Panc1 (cell line): ENCODE measurements around the gene MAP2K5. TPM values are rescaled to one million over a fixed set of nuclear protein-coding genes. Genes with fewer than 3 reads are reported as not detected.

Experiments
- ATAC-seq: fragments of 200-7000 bp; cut with Tn5 transposase; 2 replicates; pipeline ENCODE4 v1.9.1; 2020; ENCODE audit warnings: mild to moderate bottlenecking, moderate library complexity
- BruUV-seq: library from RNA; stranded (reverse); fragments of 400-500 nt; replicated peaks from 2 replicates; lab custom pipeline; 2021; lab: Mats Ljungman, UMichigan
- CTCF ChIA-PET: fragments of 300-600 bp; sonication (Branson Sonifier 250); formaldehyde crosslinking; loops from one replicate; lab custom pipeline; 2022; ENCODE audit warnings: antibody characterized with exemption; lab: Charles Lee
- POLR2A ChIA-PET: fragments of 300-600 bp; sonication (Branson Sonifier 250); formaldehyde crosslinking; loops from one replicate; lab custom pipeline; 2022; ENCODE audit warnings: antibody characterized with exemption; lab: Charles Lee
- DNase-seq: peaks from one replicate; pipeline ENCODE4 v3.0.0-alpha.2; 2010; ENCODE audit warnings: low read depth, low spot score
- H3K27ac ChIP-seq: 2 replicates; pipeline ENCODE4 v1.5.1; 2011; ENCODE audit warnings: mild to moderate bottlenecking, low read length, inconsistent platforms
- H3K27me3 ChIP-seq: fragments of 200-500 bp; sonication (Bioruptor generic); 2 replicates; pipeline ENCODE4 v1.6.0; 2014; ENCODE audit warnings: low read length, inconsistent platforms; ENCODE audit not compliant: control insufficient read depth, insufficient read depth
- H3K36me3 ChIP-seq: fragments of 200-500 bp; sonication (Bioruptor generic); 2 replicates; pipeline ENCODE4 v1.5.1; 2014; ENCODE audit warnings: inconsistent platforms, mild to moderate bottlenecking, low read length, moderate library complexity; ENCODE audit not compliant: control insufficient read depth, insufficient read depth
- H3K4me1 ChIP-seq: 2 replicates; pipeline ENCODE4 v1.5.1; 2011; ENCODE audit warnings: inconsistent platforms, mild to moderate bottlenecking, low read length, moderate library complexity; ENCODE audit not compliant: control insufficient read depth, insufficient read depth
- H3K4me3 ChIP-seq, 2 experiments: 2 replicates each; pipeline ENCODE4 v1.5.1; 2011 to 2012; ENCODE audit warnings: low read depth in 2 of 2, low read length in 2 of 2, mild to moderate bottlenecking in 2 of 2, inconsistent platforms in 1 of 2, moderate library complexity in 1 of 2
- H3K9me3 ChIP-seq: fragments of 200-500 bp; sonication (Bioruptor generic); 2 replicates; pipeline ENCODE4 v1.5.1; 2014; ENCODE audit warnings: low read depth, mild to moderate bottlenecking, inconsistent platforms, low read length, moderate library complexity; ENCODE audit not compliant: control insufficient read depth, insufficient read depth
- POLR2AphosphoS5 ChIP-seq: IDR thresholded peaks from 2 replicates; pipeline ENCODE4 v1.6.1; 2012; ENCODE audit warnings: mild to moderate bottlenecking, low read depth, low read length, moderate library complexity
- SIN3A ChIP-seq: IDR thresholded peaks from 2 replicates; pipeline ENCODE4 v1.6.1; 2012; ENCODE audit warnings: low read depth, mild to moderate bottlenecking, low read length, moderate library complexity, borderline replicate concordance; ENCODE audit not compliant: insufficient read depth
- TCF7L2 ChIP-seq: IDR thresholded peaks from 2 replicates; pipeline ENCODE4 v1.6.1; 2011; ENCODE audit warnings: mild to moderate bottlenecking, low read depth, low read length, inconsistent platforms
- in situ Hi-C: cut with HindIII; loops from 2 replicates; pipeline ENCODE4 v1.10.0; 2016; ENCODE audit warnings: low sequenced_read_pairs, low pct_unique_long_range_greater_than_20kb
- intact Hi-C: fragments of 100-400 bp; cut with micrococcal nuclease; formaldehyde crosslinking; loops from one replicate; pipeline ENCODE4 v1.10.0; 2022; ENCODE audit not compliant: unreplicated experiment
- total RNA-seq: library from RNA; stranded (reverse); gene quantifications from one replicate; pipeline ENCODE4 v1.2.1, GENCODE V29; 2021; ENCODE audit not compliant: unreplicated experiment
- TF ChIP-seq, protein P1 (sequence below): fragments of 450-650 bp; IDR thresholded peaks from 2 replicates; pipeline ENCODE4 v1.5.1; 2017; ENCODE audit warnings: mild to moderate bottlenecking
- TF ChIP-seq, protein P2 (sequence below), 2 experiments: IDR thresholded peaks; 2 replicates each; pipeline ENCODE4 v1.6.1; 2011 to 2012; ENCODE audit warnings: low read depth in 2 of 2, control low read depth in 1 of 2, low read length in 1 of 2, mild to moderate bottlenecking in 1 of 2, moderate library complexity in 1 of 2; ENCODE audit not compliant: insufficient read depth in 1 of 2

Gene MAP2K5
- total RNA-seq, 1 experiment from 2014 or later, result 18.3 TPM

DNA sequence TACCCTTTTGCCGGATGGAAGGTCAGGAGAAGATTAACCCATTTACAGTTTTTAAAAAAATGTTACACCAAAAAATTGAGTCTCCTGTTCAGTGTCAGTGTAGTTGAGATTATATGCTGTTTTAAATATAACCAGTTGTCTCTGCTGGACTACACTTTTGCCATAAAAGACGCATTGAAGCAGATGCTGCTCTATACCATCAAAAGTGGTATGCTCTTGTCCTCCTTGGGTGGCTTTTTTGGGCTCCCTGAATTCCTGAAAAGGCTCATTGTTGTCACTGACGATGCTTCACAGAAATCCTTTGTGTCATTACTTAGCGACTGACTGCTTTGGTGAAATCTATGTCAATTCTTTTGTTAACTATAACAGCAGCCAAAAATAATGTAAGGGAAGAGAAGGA is 148.9 kb downstream of the MAP2K5 start:
- in situ Hi-C loops, result no loop called here
- Histone ChIP-seq H3K9me3 (no peaks in the 10 kb centered on the region), H3K36me3 (no peaks in the 10 kb centered on the region), H3K27ac (no peak overlapping the region), H3K4me3 (no peak overlapping the region), H3K4me1 (no peaks in the 10 kb centered on the region), H3K27me3 (no peaks in the 10 kb centered on the region)
- BruUV-seq, result no TSS peak
- DNase-seq (no peak), ATAC-seq (no peak)
- CTCF ChIA-PET, result no interaction called here
- POLR2A ChIA-PET, result no interaction called here
- no peak for TF ChIP-seq POLR2AphosphoS5
- no peak for TF ChIP-seq SIN3A
- TF ChIP-seq, protein P1, sequence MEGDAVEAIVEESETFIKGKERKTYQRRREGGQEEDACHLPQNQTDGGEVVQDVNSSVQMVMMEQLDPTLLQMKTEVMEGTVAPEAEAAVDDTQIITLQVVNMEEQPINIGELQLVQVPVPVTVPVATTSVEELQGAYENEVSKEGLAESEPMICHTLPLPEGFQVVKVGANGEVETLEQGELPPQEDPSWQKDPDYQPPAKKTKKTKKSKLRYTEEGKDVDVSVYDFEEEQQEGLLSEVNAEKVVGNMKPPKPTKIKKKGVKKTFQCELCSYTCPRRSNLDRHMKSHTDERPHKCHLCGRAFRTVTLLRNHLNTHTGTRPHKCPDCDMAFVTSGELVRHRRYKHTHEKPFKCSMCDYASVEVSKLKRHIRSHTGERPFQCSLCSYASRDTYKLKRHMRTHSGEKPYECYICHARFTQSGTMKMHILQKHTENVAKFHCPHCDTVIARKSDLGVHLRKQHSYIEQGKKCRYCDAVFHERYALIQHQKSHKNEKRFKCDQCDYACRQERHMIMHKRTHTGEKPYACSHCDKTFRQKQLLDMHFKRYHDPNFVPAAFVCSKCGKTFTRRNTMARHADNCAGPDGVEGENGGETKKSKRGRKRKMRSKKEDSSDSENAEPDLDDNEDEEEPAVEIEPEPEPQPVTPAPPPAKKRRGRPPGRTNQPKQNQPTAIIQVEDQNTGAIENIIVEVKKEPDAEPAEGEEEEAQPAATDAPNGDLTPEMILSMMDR, result no peak
- TF ChIP-seq, protein P2, sequence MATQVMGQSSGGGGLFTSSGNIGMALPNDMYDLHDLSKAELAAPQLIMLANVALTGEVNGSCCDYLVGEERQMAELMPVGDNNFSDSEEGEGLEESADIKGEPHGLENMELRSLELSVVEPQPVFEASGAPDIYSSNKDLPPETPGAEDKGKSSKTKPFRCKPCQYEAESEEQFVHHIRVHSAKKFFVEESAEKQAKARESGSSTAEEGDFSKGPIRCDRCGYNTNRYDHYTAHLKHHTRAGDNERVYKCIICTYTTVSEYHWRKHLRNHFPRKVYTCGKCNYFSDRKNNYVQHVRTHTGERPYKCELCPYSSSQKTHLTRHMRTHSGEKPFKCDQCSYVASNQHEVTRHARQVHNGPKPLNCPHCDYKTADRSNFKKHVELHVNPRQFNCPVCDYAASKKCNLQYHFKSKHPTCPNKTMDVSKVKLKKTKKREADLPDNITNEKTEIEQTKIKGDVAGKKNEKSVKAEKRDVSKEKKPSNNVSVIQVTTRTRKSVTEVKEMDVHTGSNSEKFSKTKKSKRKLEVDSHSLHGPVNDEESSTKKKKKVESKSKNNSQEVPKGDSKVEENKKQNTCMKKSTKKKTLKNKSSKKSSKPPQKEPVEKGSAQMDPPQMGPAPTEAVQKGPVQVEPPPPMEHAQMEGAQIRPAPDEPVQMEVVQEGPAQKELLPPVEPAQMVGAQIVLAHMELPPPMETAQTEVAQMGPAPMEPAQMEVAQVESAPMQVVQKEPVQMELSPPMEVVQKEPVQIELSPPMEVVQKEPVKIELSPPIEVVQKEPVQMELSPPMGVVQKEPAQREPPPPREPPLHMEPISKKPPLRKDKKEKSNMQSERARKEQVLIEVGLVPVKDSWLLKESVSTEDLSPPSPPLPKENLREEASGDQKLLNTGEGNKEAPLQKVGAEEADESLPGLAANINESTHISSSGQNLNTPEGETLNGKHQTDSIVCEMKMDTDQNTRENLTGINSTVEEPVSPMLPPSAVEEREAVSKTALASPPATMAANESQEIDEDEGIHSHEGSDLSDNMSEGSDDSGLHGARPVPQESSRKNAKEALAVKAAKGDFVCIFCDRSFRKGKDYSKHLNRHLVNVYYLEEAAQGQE (IDR thresholded peaks at IDR 0.05; ENCODE audit: insufficient read depth in 1 of 2, low read depth in 2 of 2, low read length in 1 of 2), result no peak
- no peak for TF ChIP-seq TCF7L2
- intact Hi-C loops, result no loop called here

DNA sequence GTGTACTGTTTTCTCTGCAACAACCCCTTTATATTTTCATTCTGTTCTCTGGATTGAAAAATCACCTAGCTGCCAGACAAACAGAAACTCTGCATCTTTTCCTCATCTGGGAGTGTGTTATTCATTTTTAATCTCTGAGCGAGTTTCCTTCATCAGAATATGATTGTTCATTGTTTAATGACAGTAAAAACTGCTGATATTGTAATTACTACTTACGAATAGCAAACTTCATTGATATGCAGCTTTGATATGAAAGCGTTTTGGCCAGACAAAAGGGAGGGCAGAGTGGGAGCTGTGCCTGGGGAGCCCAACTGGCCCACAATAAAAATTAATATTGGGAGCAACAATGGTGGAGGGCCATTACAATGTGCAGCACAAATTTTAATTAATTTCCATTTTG is 150.1 kb downstream of the MAP2K5 start:
- H3K36me3 ChIP-seq, result no peaks in the 10 kb centered on the region
- no peaks in the 10 kb centered on the region for H3K27me3 ChIP-seq
- H3K4me1 ChIP-seq, result no peaks in the 10 kb centered on the region
- ATAC-seq, result no peak
- no TSS peak for BruUV-seq
- H3K9me3 ChIP-seq, result no peaks in the 10 kb centered on the region
- in situ Hi-C loops, result no loop called here
- ChIA-PET POLR2A (no interaction called here), CTCF (no interaction called here)
- TF ChIP-seq TCF7L2 (no peak), POLR2AphosphoS5 (no peak), SIN3A (no peak)
- TF ChIP-seq, protein P2 (IDR thresholded peaks at IDR 0.05; ENCODE audit: insufficient read depth in 1 of 2, low read depth in 2 of 2, low read length in 1 of 2), result no peak
- TF ChIP-seq, protein P1, result no peak
- intact Hi-C loops, result no loop called here
- H3K4me3 ChIP-seq, result no peak overlapping the region
- no peak overlapping the region for H3K27ac ChIP-seq
- no peak for DNase-seq
